B cell (primary cell): ENCODE measurements around the gene FAM83G. TPM values are rescaled to one million over a fixed set of nuclear protein-coding genes. Genes with fewer than 3 reads are reported as not detected.
"Not testable (repeated sequence)": the region's sequence is repeated elsewhere in the genome, so short reads cannot be mapped to it uniquely, and the experiment has no call there.

Experiments
- ATAC-seq: fragments of 200-7000 bp; cut with Tn5 transposase; one replicate; pipeline ENCODE4 v1.10.0; 2021; ENCODE audit warnings: low read depth, mild to moderate bottlenecking, moderate number of reproducible peaks, moderate library complexity
- CTCF ChIA-PET: fragments of 350-600 bp; sonication (Branson Sonifier 250); formaldehyde crosslinking; loops from one replicate; lab custom pipeline; 2021; ENCODE audit warnings: antibody characterized with exemption, inconsistent platforms; lab: Charles Lee
- POLR2A ChIA-PET: fragments of 350-600 bp; sonication (Branson Sonifier 250); formaldehyde crosslinking; loops from one replicate; lab custom pipeline; 2021; ENCODE audit warnings: antibody characterized with exemption; lab: Charles Lee
- DNase-seq: peaks from one replicate; pipeline ENCODE4 v3.0.0; 2013
- H2AFZ ChIP-seq: 2 replicates; pipeline ENCODE4 v1.6.1; 2012; ENCODE audit warnings: mild to moderate bottlenecking, low read depth, low read length; ENCODE audit not compliant: insufficient read depth, poor library complexity, severe bottlenecking
- H3K27ac ChIP-seq, 2 donors: 1 replicate in 1 of 2; 2 replicates in 1 of 2; pipeline ENCODE4 v1.5.1; 2012 to 2013; ENCODE audit warnings: low read length in 2 of 2, mild to moderate bottlenecking in 2 of 2, moderate library complexity in 1 of 2
- H3K27me3 ChIP-seq, 4 experiments: fragments of 200-600 bp in 1 of 4; sonication (generic) in 1 of 4; replicated peaks in 1 of 4; 1 replicate in 2 of 4; 2 replicates in 2 of 4; pipeline versions ENCODE4 v1.6.1 to v1.7.0; 2013 to 2016; ENCODE audit warnings: low read length in 3 of 4, mild to moderate bottlenecking in 2 of 4, mixed read lengths in 1 of 4, moderate library complexity in 1 of 4; ENCODE audit not compliant: insufficient read depth in 4 of 4, control insufficient read depth in 3 of 4; ENCODE audit errors: control extremely low read depth in 1 of 4
- H3K36me3 ChIP-seq, 2 experiments: replicated peaks in 1 of 2; 1 replicate in 1 of 2; 2 replicates in 1 of 2; pipeline versions ENCODE4 v1.6.1 to v1.7.1; 2013; ENCODE audit warnings: low read length in 1 of 2; ENCODE audit not compliant: insufficient read depth in 2 of 2, control insufficient read depth in 1 of 2; ENCODE audit errors: control extremely low read depth in 1 of 2, extremely low read depth in 1 of 2
- H3K4me1 ChIP-seq, 2 donors: fragments of 200-600 bp in 1 of 2; sonication (generic) in 1 of 2; 1 replicate in 1 of 2; 2 replicates in 1 of 2; pipeline versions ENCODE4 v1.5.1 to v1.6.1; 2013 to 2017; ENCODE audit warnings: low read length in 2 of 2; ENCODE audit not compliant: control insufficient read depth in 2 of 2, insufficient read depth in 2 of 2
- H3K4me2 ChIP-seq: replicated peaks from 2 replicates; pipeline ENCODE3; 2012; ENCODE audit warnings: mild to moderate bottlenecking, low read depth, low read length; ENCODE audit not compliant: poor library complexity, severe bottlenecking
- H3K4me3 ChIP-seq, 5 experiments: fragments of 200-600 bp in 1 of 5; sonication (generic) in 1 of 5; 1 replicate in 3 of 5; 2 replicates in 2 of 5; pipeline versions ENCODE4 v1.5.1 to v1.7.0; 2011 to 2016; ENCODE audit warnings: low read length in 4 of 5, mild to moderate bottlenecking in 4 of 5, low read depth in 2 of 5, control low read depth in 1 of 5, moderate library complexity in 1 of 5; ENCODE audit not compliant: insufficient read depth in 1 of 5; ENCODE audit errors: control extremely low read depth in 1 of 5, extremely low read depth in 1 of 5
- H3K79me2 ChIP-seq: fragments of 200-600 bp; sonication (generic); one replicate; pipeline ENCODE4 v1.6.0; 2016; ENCODE audit warnings: low read length; ENCODE audit not compliant: control insufficient read depth, insufficient read depth
- H3K9ac ChIP-seq: fragments of 200-600 bp; sonication (generic); 2 replicates; pipeline ENCODE4 v1.6.1; 2017; ENCODE audit warnings: mild to moderate bottlenecking, low read length, moderate library complexity
- H3K9me3 ChIP-seq, 3 donors: one replicate each; pipeline versions ENCODE4 v1.6.1 to v1.7.1; 2013; ENCODE audit warnings: low read length in 2 of 3; ENCODE audit not compliant: control insufficient read depth in 2 of 3, insufficient read depth in 1 of 3; ENCODE audit errors: control extremely low read depth in 1 of 3
- H4K20me1 ChIP-seq: 2 replicates; pipeline ENCODE4 v1.6.0; 2012; ENCODE audit warnings: mild to moderate bottlenecking, low read length; ENCODE audit not compliant: insufficient read depth, control insufficient read depth, poor library complexity, severe bottlenecking
- H3K27ac Mint-ChIP-seq: one replicate; pipeline ENCODE4 v1.8.0; 2021; ENCODE audit warnings: mixed read lengths
- H3K27me3 Mint-ChIP-seq: one replicate; pipeline ENCODE4 v1.8.0; 2021; ENCODE audit warnings: mixed read lengths
- H3K4me1 Mint-ChIP-seq: one replicate; pipeline ENCODE4 v1.8.0; 2021; ENCODE audit warnings: mixed read lengths
- H3K4me3 Mint-ChIP-seq: one replicate; pipeline ENCODE4 v1.8.0; 2021; ENCODE audit warnings: mixed read lengths
- H3K9me3 Mint-ChIP-seq: one replicate; pipeline ENCODE4 v1.8.0; 2022; ENCODE audit warnings: mixed read lengths; ENCODE audit not compliant: insufficient read depth
- CTCF ChIP-seq: fragments of 200-600 bp; IDR thresholded peaks from one replicate; pipeline ENCODE4 v1.8.0; 2022; ENCODE audit warnings: antibody characterized with exemption, mild to moderate bottlenecking
- WGBS: methylation state at CpG from one replicate; pipeline ENCODE4 v1.1.5; 2013; ENCODE audit warnings: missing lambda C conversion rate; ENCODE audit not compliant: insufficient coverage; 5-methylcytosine and 5-hydroxymethylcytosine counted together
- intact Hi-C: fragments of 100-400 bp; cut with micrococcal nuclease; formaldehyde crosslinking; loops from one replicate; pipeline ENCODE4 v1.10.0; 2022
- polyA plus RNA-seq: library from polyadenylated mRNA; depleted of rRNA; stranded (reverse); fragments of >200 nt; gene quantifications from 2 replicates; pipeline ENCODE4 v1.2.3, GENCODE V29; 2012
- total RNA-seq, 2 donors: library from RNA; stranded (reverse); fragments of 120-200 nt in 1 of 2; gene quantifications; 1 replicate in 1 of 2; 2 replicates in 1 of 2; pipeline versions ENCODE4 v1.2.3 to v1.2.4, GENCODE V29; 2013 to 2022

The FAM83G gene
- total and polyA plus RNA-seq, 2 donors (not counting 1 experiment from before 2014, with no cell fraction given) = 4.7 to 14.3 TPM

- H3K9me3 Mint-ChIP-seq, H3K4me2 ChIP-seq, H3K4me1 Mint-ChIP-seq, H3K4me3 ChIP-seq, DNase-seq, POLR2A ChIA-PET, H4K20me1 ChIP-seq, H3K9ac ChIP-seq, H3K79me2 ChIP-seq, H3K4me1 ChIP-seq, H3K9me3 ChIP-seq, H3K27ac Mint-ChIP-seq, H2AFZ ChIP-seq, H3K4me3 Mint-ChIP-seq, CTCF ChIA-PET, H3K27me3 Mint-ChIP-seq, intact Hi-C loops, H3K36me3 ChIP-seq, H3K27me3 ChIP-seq: not testable (repeated sequence)
- peak overlapping the region in 1 of 2 donors; percentile 30 for H3K27ac ChIP-seq
- WGBS = no CpG with 5 or more reads among the region's 4 CpGs
- TF ChIP-seq CTCF = peak; percentile 21
- ATAC-seq = peak; percentile 42
Measured at GRCh38 chr17:19031729-19032128, 27.2 kb upstream of the FAM83G start.

- CTCF ChIA-PET, H4K20me1 ChIP-seq, H3K27ac Mint-ChIP-seq, H3K9me3 Mint-ChIP-seq, H3K4me3 ChIP-seq, H3K27ac ChIP-seq, POLR2A ChIA-PET, H3K9ac ChIP-seq, H3K4me3 Mint-ChIP-seq, ATAC-seq, DNase-seq, H3K4me2 ChIP-seq, H2AFZ ChIP-seq, H3K27me3 Mint-ChIP-seq, H3K27me3 ChIP-seq, H3K79me2 ChIP-seq, H3K4me1 Mint-ChIP-seq, H3K36me3 ChIP-seq, H3K4me1 ChIP-seq, intact Hi-C loops, H3K9me3 ChIP-seq: not testable (repeated sequence)
- no CpG with 5 or more reads among the region's 5 CpGs for WGBS
Measured at GRCh38 chr17:19030771-19031449, 26.3 kb upstream of the FAM83G start.

GRCh38 chr17:19029740-19030139 lies 25.2 kb upstream of the FAM83G start:
- POLR2A ChIA-PET, H4K20me1 ChIP-seq, H3K27me3 ChIP-seq, H3K4me1 Mint-ChIP-seq, H3K4me1 ChIP-seq, H3K9me3 ChIP-seq, ATAC-seq, H3K4me3 Mint-ChIP-seq, H2AFZ ChIP-seq, H3K36me3 ChIP-seq, H3K9me3 Mint-ChIP-seq, H3K27me3 Mint-ChIP-seq, H3K79me2 ChIP-seq, intact Hi-C loops, H3K27ac ChIP-seq, H3K9ac ChIP-seq, DNase-seq, H3K27ac Mint-ChIP-seq, H3K4me2 ChIP-seq, CTCF ChIA-PET, H3K4me3 ChIP-seq: not testable (repeated sequence)
- no CpG with 5 or more reads among the region's 5 CpGs for WGBS
